T-helper 17 cell (primary cell): ENCODE results near the gene GALNT14. TPM values are rescaled to one million over a fixed set of nuclear protein-coding genes. Genes with fewer than 3 reads are reported as not detected.

ENCODE experiments used
- ATAC-seq: fragments of 150-1000 bp; cut with Tn5 transposase; 2 replicates; pipeline ENCODE4 v1.10.0; 2021; ENCODE audit warnings: mild to moderate bottlenecking, moderate library complexity
- DNase-seq, 3 donors: peaks; one replicate each; pipeline versions ENCODE4 v3.0.0 to v3.0.0-alpha.2; 2020 to 2021
- H3K9me3 ChIP-seq: one replicate; pipeline ENCODE4 v1.7.0; 2013; ENCODE audit warnings: low read length, mild to moderate bottlenecking; ENCODE audit not compliant: control insufficient read depth, poor library complexity, severe bottlenecking
- H3K27ac Mint-ChIP-seq: one replicate; pipeline ENCODE4 v1.8.0; 2022; ENCODE audit warnings: mild to moderate bottlenecking, moderate library complexity, mixed read lengths
- H3K27me3 Mint-ChIP-seq: one replicate; pipeline ENCODE4 v1.8.0; 2022; ENCODE audit warnings: mixed read lengths
- H3K36me3 Mint-ChIP-seq: one replicate; pipeline ENCODE4 v1.8.0; 2022; ENCODE audit warnings: low read depth, mixed read lengths
- H3K4me1 Mint-ChIP-seq: one replicate; pipeline ENCODE4 v1.8.0; 2022; ENCODE audit warnings: mild to moderate bottlenecking, mixed read lengths
- H3K4me3 Mint-ChIP-seq: one replicate; pipeline ENCODE4 v1.8.0; 2022; ENCODE audit warnings: mild to moderate bottlenecking, moderate library complexity, mixed read lengths
- total RNA-seq, 4 donors: library from RNA in 2 of 4; stranded (reverse) in 2 of 4; gene quantifications; one replicate each; pipeline ENCODE4 v1.2.3 and lab custom pipeline; 2022 to 2026

GALNT14 gene
- total RNA-seq, 2 donors from 2014 or later = not detected

DNA sequence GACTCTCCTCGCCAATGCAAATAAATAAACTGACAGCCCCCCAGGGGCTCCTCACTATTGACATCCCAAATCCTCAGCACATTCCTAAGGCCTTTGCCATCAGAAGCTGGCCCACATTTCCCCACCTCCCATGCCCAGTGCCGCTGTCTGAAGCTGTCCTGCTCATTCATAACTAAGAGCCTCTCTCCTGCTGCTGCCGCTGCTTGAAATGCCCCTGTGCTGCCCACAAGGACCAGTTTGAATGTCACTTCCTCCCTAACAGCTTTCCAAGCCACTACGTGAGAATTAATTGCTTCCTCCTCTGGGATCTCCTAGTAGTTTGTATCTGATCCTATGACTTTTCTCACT is 179.3 kb downstream of the GALNT14 start:
- H3K9me3 ChIP-seq = no peaks in the 10 kb centered on the region
- Mint-ChIP-seq H3K27ac (no peak overlapping the region), H3K4me1 (no peaks in the 10 kb centered on the region), H3K27me3 (peaks cover 37% of the 10 kb centered on the region), H3K4me3 (no peak overlapping the region), H3K36me3 (no peaks in the 10 kb centered on the region)
- DNase-seq (no peak), ATAC-seq (no peak)

DNA sequence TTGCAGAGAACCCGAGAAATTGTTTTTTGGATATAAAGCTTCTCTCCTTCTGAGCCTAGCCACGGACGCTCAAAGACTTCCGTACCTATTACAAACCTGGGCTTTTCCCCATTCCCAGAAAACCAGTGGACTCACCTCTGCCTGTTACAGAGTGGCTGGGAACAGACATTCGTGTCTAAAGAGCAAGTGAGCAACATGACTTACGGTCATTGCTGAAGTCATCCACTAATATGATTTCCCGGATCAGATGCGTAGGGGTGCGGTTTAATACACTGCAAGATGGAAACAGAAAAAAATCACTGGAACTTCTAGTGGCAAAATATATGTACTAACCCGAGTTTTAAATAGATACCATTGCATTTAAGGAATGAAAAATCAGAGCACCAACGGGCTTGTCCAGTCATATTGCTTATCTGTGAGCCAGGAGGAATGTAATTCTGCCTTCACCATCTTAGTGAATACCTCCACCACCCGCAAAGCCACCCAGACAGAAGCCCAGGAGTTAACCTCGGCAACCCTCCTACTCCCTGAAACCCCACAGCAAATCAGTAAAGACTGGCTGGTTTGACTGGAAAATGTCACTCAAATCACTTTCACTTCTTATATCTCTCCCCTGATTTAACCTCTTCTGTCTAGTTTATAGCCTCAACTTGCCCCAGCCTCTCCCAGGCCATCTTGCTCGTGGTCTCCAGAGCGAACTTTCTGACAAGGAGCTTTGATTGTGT is 179.9 kb downstream of the GALNT14 start:
- H3K9me3 ChIP-seq = no peaks in the 10 kb centered on the region
- Mint-ChIP-seq H3K36me3 (no peaks in the 10 kb centered on the region), H3K27ac (no peak overlapping the region), H3K4me3 (no peak overlapping the region), H3K4me1 (no peaks in the 10 kb centered on the region), H3K27me3 (peaks cover 33% of the 10 kb centered on the region)
- no peak for ATAC-seq
- DNase-seq = no peak

- peaks cover 27% of the 10 kb centered on the region for H3K27me3 Mint-ChIP-seq
- no peak overlapping the region for H3K27ac Mint-ChIP-seq
- H3K36me3 Mint-ChIP-seq = no peaks in the 10 kb centered on the region
- ATAC-seq (no peak), DNase-seq (no peak)
- no peak overlapping the region for H3K4me3 Mint-ChIP-seq
- H3K4me1 Mint-ChIP-seq = no peaks in the 10 kb centered on the region
- H3K9me3 ChIP-seq = no peaks in the 10 kb centered on the region
Observed at GRCh38 chr2:30957591-30957990, 180.6 kb downstream of the GALNT14 start.

- Mint-ChIP-seq H3K4me3 (no peak overlapping the region), H3K27ac (no peak overlapping the region), H3K4me1 (no peaks in the 10 kb centered on the region), H3K36me3 (no peaks in the 10 kb centered on the region), H3K27me3 (peaks cover 27% of the 10 kb centered on the region)
- ATAC-seq (no peak), DNase-seq (no peak)
- no peaks in the 10 kb centered on the region for H3K9me3 ChIP-seq
Observed at GRCh38 chr2:30956995-30957394, 181.2 kb downstream of the GALNT14 start.

DNA sequence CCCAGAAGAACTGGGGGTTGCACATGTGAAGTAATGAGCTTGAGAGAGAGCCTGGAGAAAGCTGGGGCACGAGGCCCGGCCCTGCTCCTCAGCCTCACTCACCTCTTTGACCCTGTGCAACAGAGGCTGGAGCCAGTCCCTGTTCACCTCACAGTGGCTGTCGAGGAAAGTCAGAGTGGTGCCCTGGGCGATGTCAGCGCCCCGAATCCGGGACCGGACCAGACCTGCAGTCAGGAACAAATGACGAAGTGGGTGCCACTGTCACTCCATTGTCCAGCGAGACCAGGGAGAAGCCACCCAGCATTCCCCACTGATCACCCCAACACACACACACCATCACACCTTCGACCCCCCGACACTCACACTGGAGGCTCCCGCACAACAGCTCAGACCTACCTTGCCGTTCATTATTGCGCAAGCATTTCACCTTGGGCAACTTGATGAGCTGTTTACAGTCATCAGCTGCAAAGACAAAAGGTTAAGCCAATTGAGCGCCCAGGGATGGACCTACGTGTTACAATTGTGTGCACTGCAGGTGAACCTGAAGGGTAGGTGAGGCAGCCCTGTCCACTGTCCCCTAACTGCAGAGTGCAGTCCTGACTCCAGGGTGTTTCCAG is 182.6 kb downstream of the GALNT14 start:
- H3K9me3 ChIP-seq = no peaks in the 10 kb centered on the region
- DNase-seq (no peak), ATAC-seq (no peak)
- Mint-ChIP-seq H3K36me3 (no peaks in the 10 kb centered on the region), H3K27ac (no peak overlapping the region), H3K27me3 (peaks cover 26% of the 10 kb centered on the region), H3K4me3 (no peak overlapping the region), H3K4me1 (no peaks in the 10 kb centered on the region)

DNA sequence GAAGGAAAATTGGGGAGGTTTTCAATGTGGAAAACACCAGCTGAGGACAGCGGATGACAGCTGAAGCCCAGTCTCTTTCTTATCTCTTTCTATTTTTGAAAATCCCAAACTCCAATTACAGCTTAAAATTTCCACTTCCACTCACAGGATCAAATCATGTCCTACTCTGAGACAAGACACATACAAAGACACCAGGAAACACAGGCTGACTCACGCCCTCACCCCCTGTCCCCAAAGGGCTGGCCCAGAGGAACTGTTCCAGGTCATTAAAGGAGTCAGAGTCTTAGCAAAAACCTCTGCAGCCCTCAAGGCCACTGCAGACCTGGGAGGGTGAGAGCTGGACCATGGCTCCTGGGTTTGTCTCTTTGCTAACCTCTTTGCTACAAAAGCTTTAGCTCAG is 187.9 kb downstream of the GALNT14 start:
- DNase-seq (no peak), ATAC-seq (no peak)
- Mint-ChIP-seq H3K4me3 (peak overlapping the region; percentile 70), H3K4me1 (no peaks in the 10 kb centered on the region), H3K36me3 (no peaks in the 10 kb centered on the region), H3K27ac (no peak overlapping the region), H3K27me3 (peaks cover 18% of the 10 kb centered on the region)
- no peaks in the 10 kb centered on the region for H3K9me3 ChIP-seq

- no peaks in the 10 kb centered on the region for H3K9me3 ChIP-seq
- Mint-ChIP-seq H3K27me3 (peaks cover 18% of the 10 kb centered on the region), H3K4me3 (no peak overlapping the region), H3K36me3 (no peaks in the 10 kb centered on the region), H3K27ac (no peak overlapping the region), H3K4me1 (no peaks in the 10 kb centered on the region)
- no peak for ATAC-seq
- DNase-seq = no peak
Observed at GRCh38 chr2:30949435-30949834, 188.8 kb downstream of the GALNT14 start.

DNA sequence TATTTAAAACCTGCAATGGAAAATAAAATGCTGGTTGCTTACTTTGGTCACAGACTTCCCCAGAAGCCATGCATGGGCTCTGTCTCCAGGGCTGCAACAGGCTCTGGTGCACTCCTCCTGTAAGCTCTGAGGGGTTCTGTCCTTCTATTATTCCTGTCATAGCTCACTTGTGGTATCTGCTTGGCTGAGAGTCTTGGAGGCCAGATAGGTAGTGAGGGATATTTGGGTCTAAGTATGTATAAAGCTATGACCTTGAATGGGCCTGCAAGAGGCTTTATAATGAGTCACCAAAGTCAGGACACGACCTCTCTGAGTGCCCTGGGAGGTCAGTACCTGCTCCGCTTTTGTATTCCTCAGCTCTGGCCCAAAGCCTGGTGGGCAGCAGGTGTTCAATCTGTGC is 189.4 kb downstream of the GALNT14 start:
- DNase-seq (no peak), ATAC-seq (no peak)
- peaks cover 21% of the 10 kb centered on the region for H3K27me3 Mint-ChIP-seq
- H3K4me3 Mint-ChIP-seq = no peak overlapping the region
- H3K27ac Mint-ChIP-seq = no peak overlapping the region
- no peaks in the 10 kb centered on the region for H3K9me3 ChIP-seq
- H3K36me3 Mint-ChIP-seq = no peaks in the 10 kb centered on the region
- H3K4me1 Mint-ChIP-seq = no peaks in the 10 kb centered on the region

DNA sequence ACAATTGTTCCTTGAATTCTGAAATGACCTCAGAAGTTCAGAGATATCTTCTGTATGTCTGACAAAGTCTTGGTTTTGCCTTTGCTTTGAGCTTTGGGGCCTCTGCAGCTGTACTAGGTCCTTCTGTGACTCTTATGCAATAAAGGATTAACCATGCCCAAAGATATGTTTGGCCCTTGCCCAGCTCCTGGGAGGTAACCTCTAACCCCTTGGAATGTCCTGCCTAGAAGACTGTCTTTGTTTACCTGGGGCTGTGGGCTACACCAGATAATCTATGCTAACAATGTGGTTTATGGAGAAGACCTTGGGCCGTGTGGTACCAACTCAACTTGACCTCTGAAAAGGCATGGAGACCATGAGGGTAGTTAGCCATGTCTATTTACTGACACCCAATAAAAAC is 190.1 kb downstream of the GALNT14 start:
- Mint-ChIP-seq H3K36me3 (no peaks in the 10 kb centered on the region), H3K27ac (no peak overlapping the region), H3K4me1 (no peaks in the 10 kb centered on the region), H3K4me3 (no peak overlapping the region), H3K27me3 (peaks cover 26% of the 10 kb centered on the region)
- ATAC-seq (no peak), DNase-seq (no peak)
- no peaks in the 10 kb centered on the region for H3K9me3 ChIP-seq

GRCh38 chr2:30947686-30948085 is 190.6 kb downstream of the GALNT14 start:
- Mint-ChIP-seq H3K36me3 (no peaks in the 10 kb centered on the region), H3K4me3 (no peak overlapping the region), H3K27ac (no peak overlapping the region), H3K4me1 (no peaks in the 10 kb centered on the region), H3K27me3 (peaks cover 28% of the 10 kb centered on the region)
- DNase-seq (no peak), ATAC-seq (no peak)
- H3K9me3 ChIP-seq = no peaks in the 10 kb centered on the region

DNA sequence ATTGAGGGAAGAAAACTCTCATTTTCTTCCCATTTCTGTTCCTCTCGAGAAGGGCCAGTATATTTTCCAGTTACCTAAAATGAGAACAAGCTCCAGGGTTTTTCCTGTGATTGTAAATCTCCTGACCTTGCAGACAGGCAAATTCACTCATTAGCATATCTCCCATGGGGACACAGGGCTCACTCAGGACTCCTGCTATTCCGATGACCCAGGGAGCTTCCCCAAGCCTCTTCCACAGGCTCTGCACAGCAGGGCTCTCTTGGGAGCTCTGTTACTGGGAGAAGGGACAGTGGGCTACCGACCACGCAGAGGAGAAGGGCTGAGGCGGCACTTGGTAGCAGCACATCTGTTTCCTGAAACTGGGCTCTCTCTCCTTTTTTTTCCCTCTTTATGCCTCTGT is 195.8 kb downstream of the GALNT14 start:
- Mint-ChIP-seq H3K4me3 (no peak overlapping the region), H3K4me1 (no peaks in the 10 kb centered on the region), H3K36me3 (no peaks in the 10 kb centered on the region), H3K27ac (no peak overlapping the region), H3K27me3 (peaks cover 46% of the 10 kb centered on the region)
- H3K9me3 ChIP-seq = no peaks in the 10 kb centered on the region
- ATAC-seq (no peak), DNase-seq (no peak)

DNA sequence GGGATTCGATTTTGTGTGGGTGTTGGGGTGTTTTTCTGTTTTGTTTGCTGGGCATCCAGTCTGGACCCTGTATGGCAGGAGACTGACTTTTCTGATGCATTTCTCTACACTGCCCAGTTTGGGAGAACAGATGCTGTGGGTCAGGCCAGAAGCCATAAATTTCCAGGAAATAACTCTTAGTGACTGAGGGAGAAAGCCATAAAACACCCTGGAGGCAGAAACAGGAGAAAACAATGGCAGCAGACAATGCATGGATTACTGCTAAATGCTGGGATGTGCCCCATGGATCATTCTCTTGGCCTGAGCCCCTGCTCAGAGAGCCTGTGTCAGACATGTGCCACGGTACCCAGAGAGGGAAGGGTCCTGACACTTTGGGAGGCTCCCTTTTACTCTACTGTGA is 197.4 kb downstream of the GALNT14 start:
- no peak for ATAC-seq
- Mint-ChIP-seq H3K4me1 (no peaks in the 10 kb centered on the region), H3K27me3 (peaks cover 48% of the 10 kb centered on the region), H3K4me3 (no peak overlapping the region), H3K27ac (no peak overlapping the region), H3K36me3 (no peaks in the 10 kb centered on the region)
- DNase-seq = no peak
- H3K9me3 ChIP-seq = no peaks in the 10 kb centered on the region

DNA sequence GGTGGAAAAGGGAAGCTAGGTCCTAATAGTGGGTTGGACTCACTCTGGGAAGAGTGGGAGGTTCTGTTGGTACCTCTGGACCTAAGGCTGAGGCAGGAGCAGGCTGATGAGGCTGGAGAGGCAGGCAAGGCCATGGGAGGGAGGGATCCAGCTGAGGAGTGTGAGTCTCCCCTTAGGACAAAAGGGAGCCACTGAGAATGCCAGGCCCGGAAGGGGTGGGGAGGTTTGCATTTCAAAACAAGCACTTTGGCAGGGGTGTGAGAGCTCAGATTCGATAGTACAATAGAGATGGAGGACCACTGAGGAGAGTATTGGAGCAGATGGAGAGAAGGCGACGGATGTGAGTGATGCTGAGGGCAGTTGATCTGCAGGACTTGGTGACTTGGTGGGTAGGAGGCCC is 198.9 kb downstream of the GALNT14 start:
- H3K27me3 Mint-ChIP-seq = peaks cover 48% of the 10 kb centered on the region
- no peaks in the 10 kb centered on the region for H3K36me3 Mint-ChIP-seq
- no peaks in the 10 kb centered on the region for H3K4me1 Mint-ChIP-seq
- H3K9me3 ChIP-seq = no peaks in the 10 kb centered on the region
- H3K27ac Mint-ChIP-seq = no peak overlapping the region
- no peak for DNase-seq
- H3K4me3 Mint-ChIP-seq = no peak overlapping the region
- no peak for ATAC-seq

DNA sequence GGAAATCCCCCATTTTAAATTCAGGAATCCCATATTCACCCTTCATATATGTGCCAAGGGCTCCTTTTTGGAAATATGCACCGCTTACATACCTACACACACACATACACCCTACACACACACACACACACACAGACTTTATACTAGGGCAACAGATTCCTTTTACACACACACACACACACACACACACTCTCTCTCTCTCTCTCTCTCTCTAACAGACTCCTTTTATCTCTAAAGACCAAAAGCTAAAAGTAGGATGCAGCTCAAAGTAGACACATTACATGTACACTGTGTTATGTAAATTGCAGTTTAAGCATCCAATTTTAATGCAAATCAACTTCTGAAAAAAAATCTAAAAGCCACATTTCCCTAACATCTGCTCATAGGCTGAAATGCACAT is 200.0 kb downstream of the GALNT14 start:
- H3K36me3 Mint-ChIP-seq = no peaks in the 10 kb centered on the region
- H3K4me3 Mint-ChIP-seq = no peak overlapping the region
- DNase-seq (no peak), ATAC-seq (no peak)
- no peak overlapping the region for H3K27ac Mint-ChIP-seq
- no peaks in the 10 kb centered on the region for H3K9me3 ChIP-seq
- H3K27me3 Mint-ChIP-seq = peaks cover 40% of the 10 kb centered on the region
- H3K4me1 Mint-ChIP-seq = no peaks in the 10 kb centered on the region
